GM10248 (cell line): ENCODE results near the gene CDH3.

Experiments
- CTCF ChIA-PET: fragments of 300-600 bp; sonication (Branson Sonifier 250); formaldehyde crosslinking; extraction: SDS; loops from one replicate; lab custom pipeline; 2021; ENCODE audit warnings: antibody characterized with exemption; lab: Yijun Ruan, JAX
- POLR2A ChIA-PET: fragments of 350-650 bp; sonication (Branson Sonifier 250); formaldehyde crosslinking; extraction: SDS; loops from one replicate; lab custom pipeline; 2020; ENCODE audit warnings: antibody characterized with exemption; lab: Yijun Ruan, JAX
- DNase-seq: peaks from one replicate; pipeline ENCODE4 v3.0.0; 2012; ENCODE audit errors: extremely low spot score
- TF ChIP-seq, protein P1 (sequence below): IDR thresholded peaks from 2 replicates; pipeline ENCODE4 v1.5.1; 2012; ENCODE audit warnings: mild to moderate bottlenecking, low read depth; ENCODE audit errors: extremely low read depth, missing control alignments, control extremely low read depth

Gene CDH3

DNA sequence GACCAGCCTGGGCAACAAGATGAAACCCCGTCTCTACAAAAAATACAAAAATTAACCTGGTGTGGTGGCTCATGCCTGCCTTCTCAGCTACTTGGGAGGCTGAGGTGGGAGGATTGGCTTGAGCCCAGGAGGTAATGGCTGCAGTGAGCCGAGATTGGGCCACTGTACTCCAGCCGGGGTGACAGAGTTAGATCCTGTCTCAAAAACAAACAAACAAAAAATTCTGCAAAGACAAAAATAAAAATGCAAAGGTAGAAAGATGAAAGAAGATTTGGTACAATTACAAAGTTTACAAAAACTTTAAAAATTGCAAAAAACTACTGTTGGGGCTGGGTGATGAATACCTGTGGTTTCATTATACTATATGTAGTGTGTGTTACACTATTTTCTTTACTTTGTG, 86.5 kb downstream of the CDH3 start:
- TF ChIP-seq, protein P1, sequence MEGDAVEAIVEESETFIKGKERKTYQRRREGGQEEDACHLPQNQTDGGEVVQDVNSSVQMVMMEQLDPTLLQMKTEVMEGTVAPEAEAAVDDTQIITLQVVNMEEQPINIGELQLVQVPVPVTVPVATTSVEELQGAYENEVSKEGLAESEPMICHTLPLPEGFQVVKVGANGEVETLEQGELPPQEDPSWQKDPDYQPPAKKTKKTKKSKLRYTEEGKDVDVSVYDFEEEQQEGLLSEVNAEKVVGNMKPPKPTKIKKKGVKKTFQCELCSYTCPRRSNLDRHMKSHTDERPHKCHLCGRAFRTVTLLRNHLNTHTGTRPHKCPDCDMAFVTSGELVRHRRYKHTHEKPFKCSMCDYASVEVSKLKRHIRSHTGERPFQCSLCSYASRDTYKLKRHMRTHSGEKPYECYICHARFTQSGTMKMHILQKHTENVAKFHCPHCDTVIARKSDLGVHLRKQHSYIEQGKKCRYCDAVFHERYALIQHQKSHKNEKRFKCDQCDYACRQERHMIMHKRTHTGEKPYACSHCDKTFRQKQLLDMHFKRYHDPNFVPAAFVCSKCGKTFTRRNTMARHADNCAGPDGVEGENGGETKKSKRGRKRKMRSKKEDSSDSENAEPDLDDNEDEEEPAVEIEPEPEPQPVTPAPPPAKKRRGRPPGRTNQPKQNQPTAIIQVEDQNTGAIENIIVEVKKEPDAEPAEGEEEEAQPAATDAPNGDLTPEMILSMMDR, result no peak
- POLR2A ChIA-PET, result no interaction called here
- DNase-seq, result no peak
- CTCF ChIA-PET, result no interaction called here

DNA sequence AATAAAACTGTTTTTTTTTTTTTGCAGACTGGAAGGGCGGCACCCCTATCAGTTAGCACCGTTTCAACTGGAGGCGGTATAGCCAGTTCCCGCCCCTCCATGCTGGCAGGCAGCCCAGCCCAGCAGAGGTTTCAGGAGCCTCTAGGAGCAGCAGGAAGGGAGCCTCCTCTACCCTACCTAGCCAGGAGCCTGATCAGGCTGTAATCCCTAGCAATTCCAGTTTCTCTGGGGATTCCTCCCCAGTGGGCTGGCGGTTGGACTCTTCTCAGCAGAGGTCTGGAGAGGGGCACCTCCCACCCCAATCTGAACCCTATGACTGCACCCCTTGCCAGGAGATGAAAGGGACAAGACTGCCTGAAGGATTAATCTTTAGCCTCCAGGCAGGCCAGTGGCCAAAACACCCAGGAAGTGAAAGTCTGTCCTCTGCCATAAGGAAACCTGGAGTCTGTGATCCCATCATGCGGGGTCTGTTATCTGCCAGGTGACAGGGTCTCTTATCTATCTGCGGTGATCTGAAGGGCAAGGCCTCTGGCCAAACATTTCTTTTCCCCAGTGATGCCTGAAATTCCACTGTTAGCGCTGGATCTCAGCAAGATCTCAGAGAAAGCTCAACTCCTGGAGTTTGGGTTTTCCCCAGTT, 87.1 kb downstream of the CDH3 start:
- POLR2A ChIA-PET, result no interaction called here
- DNase-seq, result no peak
- CTCF ChIA-PET, result no interaction called here
- TF ChIP-seq, protein P1, result no peak

DNA sequence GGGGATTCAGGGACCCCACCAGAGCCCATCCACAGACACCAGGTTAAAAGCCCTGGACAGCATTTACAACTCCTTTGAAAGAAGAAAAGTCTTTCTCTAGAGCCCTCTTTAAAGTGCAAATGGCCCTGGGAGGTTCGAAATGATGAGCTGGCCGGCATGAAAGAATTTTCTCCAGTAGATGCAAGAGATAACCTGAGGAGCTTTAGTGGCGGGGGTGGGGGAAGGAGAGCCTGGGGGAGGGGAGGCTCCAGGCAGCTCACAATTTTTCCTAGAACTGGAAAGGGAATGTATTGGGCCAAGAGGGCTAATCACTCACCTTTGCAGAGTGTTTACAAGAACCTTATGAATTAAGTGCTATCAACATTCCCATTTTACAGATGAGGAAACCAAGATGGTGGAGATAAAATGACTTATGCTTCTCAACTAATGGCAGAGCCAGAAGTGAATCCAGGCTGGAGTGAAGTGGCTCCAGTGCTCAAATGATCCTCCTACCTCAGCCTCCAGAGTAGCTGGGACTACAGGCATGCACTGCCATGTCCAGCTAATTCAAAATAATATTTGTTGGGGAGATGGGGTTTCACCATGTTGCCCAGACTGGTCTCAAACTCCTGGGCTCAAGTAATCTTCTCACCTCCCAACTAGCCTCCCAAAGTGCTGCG, 87.8 kb downstream of the CDH3 start:
- DNase-seq, result no peak
- TF ChIP-seq, protein P1, result no peak
- POLR2A ChIA-PET, result no interaction called here
- CTCF ChIA-PET, result no interaction called here

DNA sequence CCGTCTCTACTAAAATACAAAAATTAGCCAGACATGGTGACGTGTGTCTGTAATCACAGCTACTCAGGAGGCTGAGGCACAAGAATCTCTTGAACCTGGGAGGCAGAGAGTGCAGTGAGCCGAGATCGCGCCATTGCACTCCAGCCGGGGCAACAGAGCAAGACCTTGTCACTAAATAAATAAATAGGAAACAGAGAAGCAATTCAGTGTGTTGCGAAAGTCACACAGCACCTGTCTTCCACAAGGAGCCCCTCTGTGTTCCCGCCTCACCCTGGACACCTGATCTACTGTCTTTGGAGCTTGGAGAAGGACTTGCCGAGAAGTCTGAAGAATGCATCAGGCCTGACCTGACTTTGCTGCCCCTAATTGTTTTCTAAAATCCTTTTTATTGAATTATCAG, 88.5 kb downstream of the CDH3 start:
- TF ChIP-seq, protein P1, result no peak
- POLR2A ChIA-PET, result no interaction called here
- CTCF ChIA-PET, result no interaction called here
- no peak for DNase-seq

DNA sequence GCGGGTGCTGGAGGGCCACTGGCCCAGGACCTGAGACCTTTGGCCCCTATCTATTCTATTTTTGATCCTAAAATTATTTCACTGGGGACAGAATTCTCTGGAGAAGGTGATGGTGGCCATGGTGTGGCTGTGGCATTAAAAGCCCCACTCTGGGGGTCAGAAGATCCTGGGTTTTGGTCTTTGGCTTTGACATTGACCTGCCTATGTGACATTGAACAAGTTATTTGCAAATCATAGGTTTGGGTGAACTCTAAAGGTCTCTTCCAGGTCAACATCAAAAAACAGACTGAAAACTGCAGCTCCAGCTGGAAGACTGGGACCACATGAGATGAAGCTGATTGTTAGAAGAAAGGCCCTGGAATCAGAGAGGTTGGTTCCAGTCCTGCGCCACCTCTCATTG, 89.7 kb downstream of the CDH3 start:
- CTCF ChIA-PET, result interaction anchor here (1.6 kb wide), 1 partner anchor 66 kb away, joined by 5 read pairs; no protein-coding TSS in a partner anchor
- TF ChIP-seq, protein P1, result no peak
- no peak for DNase-seq
- POLR2A ChIA-PET, result no interaction called here

DNA sequence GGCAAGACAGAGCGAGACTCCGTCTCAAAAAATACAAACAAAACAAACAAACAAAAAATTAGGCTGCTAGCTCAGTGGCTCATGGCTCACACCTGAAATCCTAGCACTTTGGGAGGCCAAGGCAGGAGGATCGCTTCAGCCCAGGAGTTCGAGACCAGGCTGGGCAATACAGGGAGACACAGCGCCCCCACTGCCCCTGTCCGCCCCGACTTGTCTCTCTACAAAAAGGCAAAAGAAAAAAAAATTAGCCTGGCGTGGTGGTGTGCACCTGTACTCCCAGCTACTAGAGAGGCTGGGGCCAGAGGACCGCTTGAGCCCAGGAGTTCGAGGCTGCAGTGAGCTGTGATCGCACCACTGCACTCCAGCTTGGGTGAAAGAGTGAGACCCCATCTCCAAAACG, 91.5 kb downstream of the CDH3 start:
- DNase-seq, result no peak
- POLR2A ChIA-PET, result no interaction called here
- CTCF ChIA-PET, result interaction anchor here (1.3 kb wide), 1 partner anchor 64 kb away, joined by 5 read pairs; no protein-coding TSS in a partner anchor
- TF ChIP-seq, protein P1, result no peak
